ENCODE data around the gene MGMT. TPM values are rescaled to one million over a fixed set of nuclear protein-coding genes. Genes with fewer than 3 reads are reported as not detected.

Gene MGMT
- total RNA-seq, 4 donors from 2014 or later: 25.6 to 32.2 (median 29.5) TPM

DNA sequence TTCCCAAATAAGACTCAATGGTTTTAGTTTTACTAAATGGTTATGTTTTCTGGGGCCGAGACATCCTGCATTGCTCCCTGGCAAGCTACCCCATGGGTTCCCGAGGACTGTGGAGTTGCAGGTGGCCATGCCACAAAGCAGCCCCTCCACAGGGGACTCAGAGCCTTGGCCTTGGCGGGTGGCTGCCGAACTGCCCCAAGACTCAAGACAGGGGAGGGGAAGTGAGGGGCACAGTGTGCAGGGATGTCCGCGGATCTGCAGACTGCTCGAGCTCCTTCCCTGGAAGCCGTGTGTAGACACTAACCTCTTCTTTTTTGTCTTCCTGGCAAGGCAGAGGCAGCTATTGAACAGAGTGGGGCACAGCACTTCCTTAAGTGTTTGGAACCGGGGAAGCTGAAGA lies 342.4 kb downstream of the MGMT start:
- 87% methylated on average over 9 of the region's 9 CpGs for WGBS
- Histone ChIP-seq H3K4me1 (no peaks in the 10 kb centered on the region), H3K27ac (no peak overlapping the region), H3K27me3 (no peaks in the 10 kb centered on the region), H3K36me3 (no peaks in the 10 kb centered on the region), H3K4me3 (no peak overlapping the region), H3K9me3 (no peaks in the 10 kb centered on the region)
- TF ChIP-seq, protein P1, sequence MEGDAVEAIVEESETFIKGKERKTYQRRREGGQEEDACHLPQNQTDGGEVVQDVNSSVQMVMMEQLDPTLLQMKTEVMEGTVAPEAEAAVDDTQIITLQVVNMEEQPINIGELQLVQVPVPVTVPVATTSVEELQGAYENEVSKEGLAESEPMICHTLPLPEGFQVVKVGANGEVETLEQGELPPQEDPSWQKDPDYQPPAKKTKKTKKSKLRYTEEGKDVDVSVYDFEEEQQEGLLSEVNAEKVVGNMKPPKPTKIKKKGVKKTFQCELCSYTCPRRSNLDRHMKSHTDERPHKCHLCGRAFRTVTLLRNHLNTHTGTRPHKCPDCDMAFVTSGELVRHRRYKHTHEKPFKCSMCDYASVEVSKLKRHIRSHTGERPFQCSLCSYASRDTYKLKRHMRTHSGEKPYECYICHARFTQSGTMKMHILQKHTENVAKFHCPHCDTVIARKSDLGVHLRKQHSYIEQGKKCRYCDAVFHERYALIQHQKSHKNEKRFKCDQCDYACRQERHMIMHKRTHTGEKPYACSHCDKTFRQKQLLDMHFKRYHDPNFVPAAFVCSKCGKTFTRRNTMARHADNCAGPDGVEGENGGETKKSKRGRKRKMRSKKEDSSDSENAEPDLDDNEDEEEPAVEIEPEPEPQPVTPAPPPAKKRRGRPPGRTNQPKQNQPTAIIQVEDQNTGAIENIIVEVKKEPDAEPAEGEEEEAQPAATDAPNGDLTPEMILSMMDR (IDR thresholded peaks at IDR 0.05): no peak
- TF ChIP-seq POLR2A (IDR thresholded peaks at IDR 0.05): no peak
- no peak for TF ChIP-seq EP300 (IDR thresholded peaks at IDR 0.05)
- no peak for TF ChIP-seq POLR2AphosphoS5 (IDR thresholded peaks at IDR 0.05)
- DNase-seq (ENCODE audit: low spot score in 2 of 2): no peak

DNA sequence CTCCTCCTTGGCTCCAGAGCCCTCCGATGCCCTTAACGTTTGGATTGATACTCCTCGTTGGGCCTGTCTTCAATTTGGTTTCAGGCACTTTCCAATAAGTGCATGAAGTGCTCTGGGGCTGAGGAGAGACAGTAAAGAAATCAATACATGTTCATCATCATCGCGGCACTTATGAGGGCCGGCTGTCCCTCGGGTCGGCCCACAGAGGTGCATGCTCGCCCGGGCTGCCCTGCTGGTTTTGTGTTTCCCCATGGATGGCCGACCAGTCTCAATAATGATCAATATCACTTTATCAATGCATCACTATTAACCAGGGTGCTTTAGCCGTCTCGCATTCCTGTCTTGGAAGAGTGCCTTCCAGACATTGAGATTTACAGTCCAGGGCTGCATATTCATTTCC lies 342.8 kb downstream of the MGMT start:
- no peaks in the 10 kb centered on the region for H3K9me3 ChIP-seq
- H3K27ac ChIP-seq: no peak overlapping the region
- H3K4me1 ChIP-seq: no peaks in the 10 kb centered on the region
- WGBS: 88% methylated on average over 13 of the region's 13 CpGs
- H3K36me3 ChIP-seq: no peaks in the 10 kb centered on the region
- no peaks in the 10 kb centered on the region for H3K27me3 ChIP-seq
- DNase-seq (ENCODE audit: low spot score in 2 of 2): no peak
- TF ChIP-seq, protein P1 (IDR thresholded peaks at IDR 0.05): no peak
- TF ChIP-seq POLR2A (IDR thresholded peaks at IDR 0.05): no peak
- no peak for TF ChIP-seq EP300 (IDR thresholded peaks at IDR 0.05)
- TF ChIP-seq POLR2AphosphoS5 (IDR thresholded peaks at IDR 0.05): no peak
- no peak overlapping the region for H3K4me3 ChIP-seq

DNA sequence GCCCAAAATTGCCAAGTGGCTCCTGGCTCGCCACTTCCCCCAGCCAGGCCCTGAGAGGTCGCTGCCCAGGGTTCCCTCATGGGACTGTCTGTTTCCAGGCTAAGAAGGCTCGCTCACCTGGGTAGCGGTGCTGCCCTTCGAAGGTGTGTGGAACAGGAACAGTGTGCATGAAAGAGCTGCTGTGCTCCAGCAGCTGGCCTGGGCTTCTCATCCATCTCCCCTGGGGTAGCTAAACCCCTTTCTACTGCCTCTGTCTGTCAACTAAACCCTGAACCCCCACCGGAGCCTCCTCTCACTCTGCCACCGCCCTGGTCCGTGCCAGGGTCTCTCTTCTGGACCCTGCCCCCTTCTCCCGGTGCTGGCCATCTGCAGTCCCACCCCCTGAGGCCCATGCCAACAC lies 344.2 kb downstream of the MGMT start:
- no peak for DNase-seq (ENCODE audit: low spot score in 2 of 2)
- Histone ChIP-seq H3K4me1 (no peaks in the 10 kb centered on the region), H3K27me3 (no peaks in the 10 kb centered on the region), H3K9me3 (no peaks in the 10 kb centered on the region), H3K36me3 (no peaks in the 10 kb centered on the region), H3K27ac (no peak overlapping the region), H3K4me3 (no peak overlapping the region)
- 76% methylated on average over 8 of the region's 9 CpGs for WGBS
- TF ChIP-seq POLR2A (IDR thresholded peaks at IDR 0.05) (no peak), EP300 (IDR thresholded peaks at IDR 0.05) (no peak), POLR2AphosphoS5 (IDR thresholded peaks at IDR 0.05) (no peak)
- TF ChIP-seq, protein P1 (IDR thresholded peaks at IDR 0.05): no peak

DNA sequence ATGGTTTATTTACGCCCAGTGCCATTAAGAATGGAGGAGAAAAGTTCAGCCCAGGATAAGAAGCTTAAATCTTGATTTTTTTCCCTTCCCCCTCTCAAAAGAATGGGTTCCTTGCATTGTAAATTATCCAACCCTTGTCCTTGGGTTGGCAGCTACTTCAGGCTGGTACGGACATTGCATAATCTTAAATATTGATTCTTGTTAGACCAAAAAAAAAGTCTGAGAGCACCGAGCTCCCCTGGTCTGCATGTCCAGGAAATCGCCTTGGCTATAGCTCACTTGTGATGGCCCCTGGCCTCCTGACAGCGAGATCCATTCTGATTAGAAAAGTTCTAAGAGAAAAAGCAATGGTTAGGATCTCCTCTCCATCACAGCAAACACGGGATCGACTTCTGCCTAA lies 345.4 kb downstream of the MGMT start:
- H3K36me3 ChIP-seq: no peaks in the 10 kb centered on the region
- 87% methylated on average over 7 of the region's 7 CpGs for WGBS

DNA sequence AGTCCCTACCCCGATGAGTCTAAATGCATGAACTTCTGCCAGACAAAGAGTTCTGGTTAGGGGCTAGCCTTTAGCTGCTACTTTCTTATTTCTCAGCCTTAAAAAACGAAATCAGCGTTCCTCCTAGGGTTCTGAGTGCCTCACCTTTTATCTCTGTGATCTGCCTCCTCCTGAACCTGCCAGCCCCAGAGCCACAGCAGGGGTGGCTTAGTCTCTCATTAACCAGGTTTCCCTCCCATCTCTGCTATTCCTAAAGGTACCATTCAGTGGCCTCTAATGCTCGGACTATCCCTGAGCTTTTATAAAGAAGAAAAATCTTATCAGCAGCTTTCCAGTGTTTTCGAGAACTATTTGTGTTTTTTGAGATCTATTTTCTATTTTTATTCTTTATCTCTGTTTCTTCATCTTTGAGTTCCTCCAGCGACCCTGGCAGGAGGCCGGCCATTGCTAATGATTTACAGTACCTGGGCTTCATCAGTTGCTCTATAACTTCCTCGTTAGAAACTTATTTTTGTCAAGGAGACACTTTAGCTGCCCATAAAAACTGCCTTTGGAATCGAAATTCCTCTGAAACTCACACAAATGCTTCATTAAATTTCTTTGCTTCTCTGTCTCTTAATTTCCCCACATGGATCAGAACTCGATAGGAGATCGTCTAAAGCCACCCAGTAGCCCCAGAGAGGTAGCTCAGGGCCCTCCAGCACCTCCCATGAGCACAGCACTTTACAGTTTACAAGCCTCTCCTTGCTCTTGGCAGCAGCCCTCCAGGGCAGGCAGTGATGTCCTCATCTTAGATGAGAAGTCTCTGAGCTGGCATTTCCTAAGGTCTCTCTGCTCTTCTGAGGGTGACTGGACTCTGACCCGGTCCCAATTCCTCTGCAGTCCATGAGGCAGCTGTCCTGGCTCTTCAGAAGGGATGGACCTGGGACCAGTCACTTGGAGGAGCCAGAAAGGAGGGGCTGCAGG lies 347.9 kb downstream of the MGMT start:
- WGBS: 69% methylated on average over 12 of the region's 12 CpGs
- H3K9me3 ChIP-seq: peaks cover 6% of the 10 kb centered on the region
- no peaks in the 10 kb centered on the region for H3K27me3 ChIP-seq
- H3K4me3 ChIP-seq: no peak overlapping the region
- DNase-seq (ENCODE audit: low spot score in 2 of 2): no peak
- H3K27ac ChIP-seq: no peak overlapping the region
- no peaks in the 10 kb centered on the region for H3K36me3 ChIP-seq
- no peaks in the 10 kb centered on the region for H3K4me1 ChIP-seq
- TF ChIP-seq POLR2A (IDR thresholded peaks at IDR 0.05): no peak
- TF ChIP-seq, protein P1 (IDR thresholded peaks at IDR 0.05): no peak
- TF ChIP-seq EP300 (IDR thresholded peaks at IDR 0.05): no peak
- TF ChIP-seq POLR2AphosphoS5 (IDR thresholded peaks at IDR 0.05): no peak

More for the DNA sequence above, 345.4 kb downstream of the MGMT start:
- no peaks in the 10 kb centered on the region for H3K9me3 ChIP-seq
- no peaks in the 10 kb centered on the region for H3K27me3 ChIP-seq
- no peak overlapping the region for H3K4me3 ChIP-seq
- H3K27ac ChIP-seq: no peak overlapping the region
- no peak for DNase-seq (ENCODE audit: low spot score in 2 of 2)
- no peaks in the 10 kb centered on the region for H3K4me1 ChIP-seq
- TF ChIP-seq, protein P1 (IDR thresholded peaks at IDR 0.05): no peak
- TF ChIP-seq POLR2A (IDR thresholded peaks at IDR 0.05): no peak
- no peak for TF ChIP-seq EP300 (IDR thresholded peaks at IDR 0.05)
- TF ChIP-seq POLR2AphosphoS5 (IDR thresholded peaks at IDR 0.05): no peak
